A549 (cell line): ENCODE data around the gene RPTOR.

ENCODE experiments used
- HMGXB4 ChIP-seq: fragments of 250-450 bp; sonication (Bioruptor Pico); IDR thresholded peaks from 2 replicates; pipeline ENCODE4 v1.5.0; 2021; ENCODE audit warnings: mild to moderate bottlenecking, moderate library complexity, borderline replicate concordance
- HOXA7 ChIP-seq: fragments of 250-450 bp; sonication (Bioruptor Pico); IDR thresholded peaks from 2 replicates; pipeline ENCODE4 v1.5.0; 2020; ENCODE audit warnings: mild to moderate bottlenecking, moderate library complexity
- JUN ChIP-seq, 2 experiments: fragments of >200 bp; sonication (Bioruptor Twin); formaldehyde crosslinking; IDR thresholded peaks; 2 replicates in 1 of 2; 3 replicates in 1 of 2; pipeline ENCODE4 v1.6.1; 2016 to 2017
- KDM1A ChIP-seq: fragments of 200-600 bp; sonication (generic); IDR thresholded peaks from 2 replicates; pipeline ENCODE4 v1.6.1; 2016; ENCODE audit warnings: low read depth, mild to moderate bottlenecking
- POLR2A ChIP-seq: IDR thresholded peaks from 2 replicates; pipeline ENCODE4 v1.6.1; 2012; ENCODE audit warnings: mild to moderate bottlenecking, low read length
- RAD21 ChIP-seq, 2 experiments: fragments of >200 bp in 1 of 2; sonication (Bioruptor Twin) in 1 of 2; formaldehyde crosslinking in 1 of 2; IDR thresholded peaks in 1 of 2; conservative IDR thresholded peaks in 1 of 2; 2 replicates in 1 of 2; 3 replicates in 1 of 2; pipeline ENCODE4 v1.6.1; 2012 to 2018; ENCODE audit warnings: inconsistent platforms in 1 of 2
- RFX5 ChIP-seq: fragments of 450-650 bp; IDR thresholded peaks from 2 replicates; pipeline ENCODE4 v1.7.1; 2014; ENCODE audit warnings: antibody characterized with exemption, mild to moderate bottlenecking, moderate library complexity
- SREBF2 ChIP-seq: fragments of 450-650 bp; IDR thresholded peaks from 2 replicates; pipeline ENCODE4 v1.6.1; 2014; ENCODE audit warnings: mild to moderate bottlenecking, moderate library complexity
- TP53 ChIP-seq: fragments of 250-450 bp; sonication (Bioruptor Pico); IDR thresholded peaks from 2 replicates; pipeline ENCODE4 v1.5.0; 2021; ENCODE audit warnings: mild to moderate bottlenecking, moderate library complexity
- TF ChIP-seq, protein P1 (sequence below): fragments of >200 bp; sonication (Bioruptor Twin); formaldehyde crosslinking; IDR thresholded peaks from 3 replicates; pipeline ENCODE4 v1.5.1; 2016
- TF ChIP-seq, protein P2 (sequence below): fragments of 450-650 bp; IDR thresholded peaks from 2 replicates; pipeline ENCODE4 v1.6.1; 2014; ENCODE audit warnings: antibody characterized with exemption

GRCh38 chr17:80970762-80971703 is 426.4 kb downstream of the RPTOR start:
- no peak for TF ChIP-seq HOXA7
- TF ChIP-seq POLR2A: no peak
- TF ChIP-seq HMGXB4 (CRISPR knock-in tag): no peak
- no peak; a peak in 1 of 5 replicates for TF ChIP-seq RAD21 (conservative IDR thresholded peaks at IDR 0.05 in 1 of 2, IDR thresholded peaks at IDR 0.05 in 1 of 2)
- TF ChIP-seq, protein P1, sequence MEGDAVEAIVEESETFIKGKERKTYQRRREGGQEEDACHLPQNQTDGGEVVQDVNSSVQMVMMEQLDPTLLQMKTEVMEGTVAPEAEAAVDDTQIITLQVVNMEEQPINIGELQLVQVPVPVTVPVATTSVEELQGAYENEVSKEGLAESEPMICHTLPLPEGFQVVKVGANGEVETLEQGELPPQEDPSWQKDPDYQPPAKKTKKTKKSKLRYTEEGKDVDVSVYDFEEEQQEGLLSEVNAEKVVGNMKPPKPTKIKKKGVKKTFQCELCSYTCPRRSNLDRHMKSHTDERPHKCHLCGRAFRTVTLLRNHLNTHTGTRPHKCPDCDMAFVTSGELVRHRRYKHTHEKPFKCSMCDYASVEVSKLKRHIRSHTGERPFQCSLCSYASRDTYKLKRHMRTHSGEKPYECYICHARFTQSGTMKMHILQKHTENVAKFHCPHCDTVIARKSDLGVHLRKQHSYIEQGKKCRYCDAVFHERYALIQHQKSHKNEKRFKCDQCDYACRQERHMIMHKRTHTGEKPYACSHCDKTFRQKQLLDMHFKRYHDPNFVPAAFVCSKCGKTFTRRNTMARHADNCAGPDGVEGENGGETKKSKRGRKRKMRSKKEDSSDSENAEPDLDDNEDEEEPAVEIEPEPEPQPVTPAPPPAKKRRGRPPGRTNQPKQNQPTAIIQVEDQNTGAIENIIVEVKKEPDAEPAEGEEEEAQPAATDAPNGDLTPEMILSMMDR: no peak; the same call in 2 of the 3 replicates
- TF ChIP-seq TP53 (CRISPR knock-in tag): no peak
- no peak for TF ChIP-seq SREBF2
- TF ChIP-seq, protein P2, sequence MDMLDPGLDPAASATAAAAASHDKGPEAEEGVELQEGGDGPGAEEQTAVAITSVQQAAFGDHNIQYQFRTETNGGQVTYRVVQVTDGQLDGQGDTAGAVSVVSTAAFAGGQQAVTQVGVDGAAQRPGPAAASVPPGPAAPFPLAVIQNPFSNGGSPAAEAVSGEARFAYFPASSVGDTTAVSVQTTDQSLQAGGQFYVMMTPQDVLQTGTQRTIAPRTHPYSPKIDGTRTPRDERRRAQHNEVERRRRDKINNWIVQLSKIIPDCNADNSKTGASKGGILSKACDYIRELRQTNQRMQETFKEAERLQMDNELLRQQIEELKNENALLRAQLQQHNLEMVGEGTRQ: no peak
- TF ChIP-seq KDM1A: no peak
- TF ChIP-seq JUN (IDR thresholded peaks at IDR 0.05): no peak
- no peak for TF ChIP-seq RFX5
